GM20431 (cell line): Measurements from ENCODE around the gene EMID1.

ENCODE experiments used
- in situ Hi-C: fragments of 300-500 bp; cut with MseI, MboI; formaldehyde crosslinking; loops from one replicate; pipeline ENCODE4 v1.15.0; 2020; ENCODE audit warnings: low sequenced_read_pairs; ENCODE audit not compliant: unreplicated experiment

EMID1 gene

DNA sequence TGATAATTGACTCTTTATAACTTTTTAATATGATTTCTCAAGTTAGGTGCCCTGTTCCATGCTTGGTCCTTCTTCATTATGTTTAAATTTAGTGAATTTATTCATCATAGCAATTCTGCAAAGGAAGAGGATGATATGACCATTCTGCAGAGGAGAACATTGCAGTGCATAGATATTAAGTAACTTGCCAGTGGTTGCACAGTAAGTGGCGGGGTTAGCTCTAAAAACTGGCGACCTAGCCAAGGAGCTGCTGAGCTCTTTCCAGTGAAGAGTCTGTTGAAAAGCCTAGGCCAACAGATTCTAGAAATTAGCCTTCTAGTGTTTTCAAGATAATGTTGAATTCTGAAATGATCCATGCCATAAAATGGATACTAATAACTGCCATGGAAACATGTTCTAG, 66.9 kb downstream of the EMID1 start:
- in situ Hi-C loops = no loop called here

DNA sequence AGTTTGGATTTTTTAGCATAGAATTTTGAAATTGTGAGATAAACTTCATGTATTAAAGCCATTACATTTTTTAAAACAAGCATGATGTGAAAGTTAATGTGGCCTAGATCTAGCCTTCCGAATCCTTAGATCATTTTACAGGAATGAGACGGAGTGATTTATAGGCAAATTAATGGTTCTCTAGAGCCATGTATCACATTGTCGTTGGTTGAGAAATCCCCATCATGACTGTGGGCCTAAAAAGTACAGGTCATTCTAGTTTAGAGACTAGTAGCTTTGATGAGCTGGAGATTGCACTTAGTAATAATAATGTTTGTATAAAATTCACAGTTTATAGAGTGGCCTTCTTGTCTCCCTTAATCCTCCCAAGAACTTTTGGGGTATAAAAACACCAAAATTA, 69.5 kb downstream of the EMID1 start:
- in situ Hi-C loops = no loop called here

DNA sequence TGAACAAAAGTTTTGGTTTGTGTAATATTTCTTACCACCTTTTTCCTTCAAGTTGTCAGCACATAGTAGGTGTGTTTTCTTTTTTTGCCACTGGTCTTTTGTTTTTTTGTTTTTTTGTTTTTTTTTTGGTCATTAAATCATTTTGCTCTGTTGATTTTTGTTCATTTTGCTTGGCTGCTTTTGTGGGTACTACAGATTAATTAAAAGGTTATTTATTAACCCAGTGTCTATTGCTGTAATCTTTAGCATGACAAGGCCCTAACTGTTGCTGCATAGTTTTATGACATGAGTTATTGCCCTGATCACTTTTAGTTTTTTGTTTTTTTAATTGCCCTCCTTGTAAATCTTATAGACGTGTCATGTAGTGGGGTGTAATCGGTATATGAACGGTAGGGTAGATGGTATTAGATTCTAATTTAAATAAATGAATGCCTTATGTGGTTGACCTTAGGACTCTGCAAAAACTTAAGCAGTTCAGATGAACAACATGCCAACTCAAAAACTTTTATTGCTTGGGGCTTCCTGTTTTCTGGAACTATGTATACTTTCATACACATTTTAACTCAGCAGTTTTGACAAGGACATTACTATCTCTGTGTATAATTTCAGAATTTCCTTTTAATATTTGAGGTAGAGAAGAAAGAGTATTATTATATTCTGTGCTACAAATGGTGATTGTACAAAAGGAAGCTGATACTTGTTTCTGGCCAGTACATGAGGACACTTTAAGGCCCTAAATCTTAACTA, 70.3 kb downstream of the EMID1 start:
- in situ Hi-C loops = no loop called here

DNA sequence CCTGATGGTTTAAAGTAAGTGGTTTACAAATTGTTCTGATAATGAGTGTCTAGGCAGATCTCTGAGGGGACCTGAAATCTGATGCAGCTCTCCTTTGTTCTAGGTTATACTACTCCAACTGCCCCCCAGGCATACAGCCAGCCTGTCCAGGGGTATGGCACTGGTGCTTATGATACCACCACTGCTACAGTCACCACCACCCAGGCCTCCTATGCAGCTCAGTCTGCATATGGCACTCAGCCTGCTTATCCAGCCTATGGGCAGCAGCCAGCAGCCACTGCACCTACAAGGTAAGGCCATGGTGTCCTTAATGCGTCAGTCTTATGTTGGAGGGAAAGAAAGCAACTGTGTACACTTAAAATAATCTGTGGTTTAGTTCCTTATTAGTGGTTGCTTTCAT, 72.2 kb downstream of the EMID1 start:
- in situ Hi-C loops = no loop called here

DNA sequence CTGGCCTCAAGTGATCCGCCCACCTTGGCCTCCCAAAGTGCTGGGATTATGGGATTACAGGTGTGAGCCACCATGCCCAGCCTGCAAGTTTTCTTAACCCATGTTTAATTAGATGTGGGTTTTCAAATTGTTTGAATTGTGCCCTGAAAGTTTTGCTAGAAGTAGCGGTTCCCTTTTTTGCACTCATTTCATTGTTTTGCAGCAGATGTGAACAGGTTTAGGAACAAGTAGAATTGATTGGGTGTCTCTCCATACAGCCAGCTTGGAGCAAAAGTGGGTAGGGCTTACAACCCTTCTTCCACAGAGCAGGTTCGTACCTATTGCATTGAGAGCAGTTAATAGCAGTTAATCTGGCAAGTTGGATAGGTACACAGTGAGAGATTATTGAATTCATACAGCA, 78.5 kb downstream of the EMID1 start:
- in situ Hi-C loops = no loop called here

DNA sequence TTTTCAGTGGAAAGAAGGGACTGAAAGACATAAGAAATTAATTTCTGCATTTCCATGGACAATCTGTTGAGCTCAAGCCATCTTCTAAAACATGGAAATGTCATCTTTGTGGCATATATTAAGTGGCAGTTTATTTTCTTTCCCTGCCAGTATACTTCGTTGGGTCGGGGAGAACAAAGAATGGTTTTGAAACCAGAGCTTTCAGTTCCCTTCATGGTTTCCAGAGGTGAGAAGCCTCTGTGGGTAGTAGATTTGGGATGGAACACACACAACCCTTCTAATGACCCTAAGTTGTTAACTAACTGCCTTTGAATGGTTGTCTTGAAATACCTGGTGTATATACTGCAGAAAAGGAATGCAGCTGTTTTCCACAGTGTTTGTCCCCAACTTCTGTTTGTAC, 83.1 kb downstream of the EMID1 start:
- in situ Hi-C loops = no loop called here

DNA sequence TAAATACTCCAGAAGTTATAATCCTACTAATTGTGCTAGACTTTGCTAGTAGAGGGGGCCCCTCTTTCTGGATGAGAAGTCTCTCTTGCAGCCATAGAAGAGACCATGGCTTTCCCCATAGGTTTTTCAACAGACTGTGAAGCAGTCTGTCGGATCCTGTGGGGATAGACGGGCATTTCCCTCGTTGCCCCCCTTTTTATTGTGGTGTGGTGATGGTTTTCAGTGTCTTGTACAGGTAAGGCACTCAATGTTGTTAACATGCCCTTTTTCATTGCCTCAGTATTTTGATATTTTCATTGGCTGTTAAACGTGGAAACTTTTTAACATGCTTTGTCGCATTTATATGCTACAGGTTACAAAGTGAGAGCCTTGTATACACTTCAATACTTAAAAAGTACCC, 84.4 kb downstream of the EMID1 start:
- in situ Hi-C loops = no loop called here

DNA sequence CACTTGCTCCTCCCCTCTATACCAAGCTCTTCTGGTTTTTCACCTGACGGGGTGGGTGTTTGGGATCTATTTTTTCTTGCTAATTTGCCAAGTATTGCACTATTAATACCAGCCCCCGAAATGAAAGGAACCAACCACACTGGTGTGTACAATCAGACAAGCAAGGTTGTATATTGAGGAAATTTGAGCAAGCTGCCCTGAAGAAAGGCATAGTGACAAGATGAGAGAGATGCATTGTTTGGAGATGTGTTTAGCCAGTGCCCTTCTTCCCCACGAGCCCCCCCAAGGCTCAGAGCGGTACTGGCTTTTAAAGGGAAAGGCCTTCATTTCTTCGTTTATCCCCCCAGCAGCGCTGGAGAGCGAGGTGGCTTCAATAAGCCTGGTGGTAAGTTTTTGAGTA, 85.5 kb downstream of the EMID1 start:
- in situ Hi-C loops = no loop called here

DNA sequence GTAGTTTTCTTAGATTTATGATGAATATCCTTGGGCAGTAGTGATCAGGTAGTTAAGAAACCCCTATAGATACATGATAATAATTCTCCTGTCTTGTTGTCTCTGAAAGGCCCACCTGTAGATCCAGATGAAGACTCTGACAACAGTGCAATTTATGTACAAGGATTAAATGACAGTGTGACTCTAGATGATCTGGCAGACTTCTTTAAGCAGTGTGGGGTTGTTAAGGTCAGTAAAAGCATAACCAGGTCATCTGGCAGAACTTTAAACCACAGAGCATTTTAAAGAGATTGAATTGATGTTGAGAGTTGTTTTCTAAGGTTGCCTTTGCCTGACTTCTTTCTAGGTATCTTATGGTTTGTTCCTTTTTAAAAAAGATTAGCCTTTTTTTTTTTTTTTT, 86.7 kb downstream of the EMID1 start:
- in situ Hi-C loops = no loop called here

DNA sequence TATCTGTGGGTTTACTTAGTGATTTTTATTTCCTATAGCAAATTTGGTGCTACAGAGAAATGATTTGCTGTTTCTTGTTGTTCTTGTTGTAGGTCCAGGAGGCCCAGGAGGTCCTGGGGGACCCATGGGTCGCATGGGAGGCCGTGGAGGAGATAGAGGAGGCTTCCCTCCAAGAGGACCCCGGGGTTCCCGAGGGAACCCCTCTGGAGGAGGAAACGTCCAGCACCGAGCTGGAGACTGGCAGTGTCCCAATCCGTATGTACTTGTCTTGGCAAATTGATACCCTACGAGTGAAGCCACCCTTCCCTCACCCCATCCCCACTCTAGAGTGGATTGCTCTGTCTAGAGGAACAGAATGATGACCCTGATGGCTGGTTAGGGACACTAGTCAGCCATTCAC, 92.9 kb downstream of the EMID1 start:
- in situ Hi-C loops = no loop called here

DNA sequence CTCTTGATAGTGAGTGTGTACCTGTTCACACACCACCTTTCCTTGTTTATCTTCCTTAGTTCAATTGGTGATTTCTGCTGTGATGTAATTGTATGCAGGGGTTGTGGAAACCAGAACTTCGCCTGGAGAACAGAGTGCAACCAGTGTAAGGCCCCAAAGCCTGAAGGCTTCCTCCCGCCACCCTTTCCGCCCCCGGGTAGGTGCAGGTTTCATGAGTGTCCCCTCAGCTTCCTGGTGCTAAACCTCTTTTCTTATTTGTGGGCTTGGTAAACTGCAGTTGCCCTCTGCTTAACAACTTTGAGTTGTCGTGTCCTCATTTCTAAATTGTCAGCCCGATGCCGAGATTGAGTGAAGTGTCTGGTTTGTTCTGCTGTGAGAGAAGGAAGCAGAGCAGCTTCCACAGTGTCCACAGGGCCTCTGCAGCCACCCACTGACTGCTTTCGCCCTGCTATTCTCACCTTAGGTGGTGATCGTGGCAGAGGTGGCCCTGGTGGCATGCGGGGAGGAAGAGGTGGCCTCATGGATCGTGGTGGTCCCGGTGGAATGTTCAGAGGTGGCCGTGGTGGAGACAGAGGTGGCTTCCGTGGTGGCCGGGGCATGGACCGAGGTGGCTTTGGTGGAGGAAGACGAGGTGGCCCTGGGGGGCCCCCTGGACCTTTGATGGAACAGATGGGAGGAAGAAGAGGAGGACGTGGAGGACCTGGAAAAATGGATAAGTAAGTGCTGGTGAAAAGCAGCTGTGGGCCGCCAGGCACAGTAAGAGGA, 93.6 kb downstream of the EMID1 start:
- in situ Hi-C loops = no loop called here

DNA sequence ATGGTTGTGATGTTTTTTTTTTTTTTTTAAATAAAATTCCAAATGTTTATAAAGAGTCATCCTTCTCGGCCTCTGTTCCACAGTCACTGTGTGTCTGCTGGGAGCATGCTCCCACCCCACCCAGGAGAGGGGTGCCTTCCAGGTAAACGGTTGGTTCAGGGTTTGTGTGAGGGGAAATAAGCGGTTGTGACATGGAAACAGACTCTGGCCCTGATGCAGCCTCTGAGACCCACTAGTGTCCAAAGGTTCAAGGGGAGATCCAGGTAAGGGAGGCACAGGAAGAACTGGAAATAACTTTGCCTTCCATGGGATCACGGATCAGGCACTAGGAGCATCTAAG, 94.7 kb downstream of the EMID1 start:
- in situ Hi-C loops = no loop called here

DNA sequence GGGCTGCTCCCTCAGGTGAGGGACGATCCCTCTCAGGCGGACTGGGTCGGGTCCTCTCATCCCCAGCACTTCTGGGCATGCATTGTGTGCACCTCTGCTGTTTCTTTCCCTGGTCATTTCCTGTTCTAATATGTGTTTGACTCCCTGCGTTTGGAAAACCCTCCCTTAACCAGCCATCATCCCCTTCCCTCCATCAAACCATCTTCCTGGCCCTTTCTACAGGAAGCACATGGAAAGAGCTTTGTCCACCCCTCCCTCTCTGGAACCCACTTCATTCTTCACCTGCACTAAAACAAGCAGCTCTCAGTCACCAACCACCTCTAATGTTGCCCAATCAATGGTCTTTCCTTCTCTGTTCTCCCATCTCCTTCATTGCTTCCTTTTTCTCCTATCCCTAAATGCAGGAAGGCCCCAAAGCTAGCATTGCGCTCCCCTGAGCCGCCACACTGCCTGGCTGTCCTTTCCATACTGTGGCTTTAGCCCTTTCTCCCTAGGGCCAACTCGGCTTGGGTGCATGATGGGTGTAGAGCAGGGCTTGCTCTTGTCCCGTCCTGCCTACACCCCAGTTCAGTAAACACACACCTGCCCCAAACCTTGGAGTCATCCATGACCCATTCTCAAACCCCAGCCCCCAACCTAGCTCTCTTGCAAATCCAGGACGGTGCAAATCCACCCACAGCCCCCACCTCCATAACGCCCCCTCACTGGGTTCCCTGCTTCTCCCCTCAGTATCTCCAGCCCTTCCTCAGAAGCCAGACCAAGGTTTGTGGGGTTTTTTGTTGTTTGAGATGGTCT, 95.3 kb downstream of the EMID1 start:
- in situ Hi-C loops = no loop called here

DNA sequence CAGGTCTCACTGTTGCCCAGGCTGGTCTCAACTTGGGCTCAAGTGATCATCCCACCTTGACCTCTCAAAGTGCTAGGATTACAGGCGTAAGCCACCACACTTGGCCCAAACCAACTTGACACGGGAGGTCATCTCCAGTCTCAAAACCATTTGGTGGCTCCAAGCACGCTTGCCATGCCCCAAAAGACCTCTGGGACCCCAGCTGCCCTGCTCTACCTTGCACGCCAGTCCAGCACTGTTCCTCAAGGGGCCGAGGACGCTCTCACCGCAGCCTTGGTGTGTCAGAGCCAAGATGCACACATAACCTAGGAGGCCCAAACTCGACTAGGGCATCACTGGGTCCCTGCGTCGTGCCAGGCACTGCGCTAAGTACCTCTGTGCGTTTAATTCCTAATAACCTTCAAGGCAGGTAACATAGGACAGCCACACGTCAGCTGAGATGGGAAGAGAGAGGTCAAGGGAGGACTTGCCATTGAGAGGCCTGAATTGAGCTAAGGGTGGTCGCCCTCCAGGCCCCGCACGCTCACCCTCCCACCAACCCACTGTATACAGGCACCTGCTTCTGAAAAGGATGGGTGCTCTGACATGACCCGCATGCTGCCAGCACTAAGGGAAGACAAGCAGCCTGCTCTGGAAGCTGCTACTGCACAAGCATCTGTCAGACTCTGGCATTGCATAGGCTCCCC, 96.2 kb downstream of the EMID1 start:
- in situ Hi-C loops = no loop called here

DNA sequence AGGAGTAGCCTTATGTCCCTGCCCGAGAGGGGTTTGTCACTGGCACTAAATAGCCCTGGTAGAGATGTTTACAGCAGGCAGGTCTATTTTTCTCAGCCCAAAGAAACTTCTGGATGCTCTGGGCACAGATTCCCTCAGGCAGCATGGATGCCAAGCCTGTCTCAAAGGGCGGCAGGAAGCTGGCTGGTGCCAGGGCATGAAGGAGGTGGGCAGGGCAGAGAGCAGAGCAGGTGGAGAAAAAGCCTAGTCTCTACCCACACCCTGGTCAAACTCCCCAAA, 96.6 kb downstream of the EMID1 start:
- in situ Hi-C loops = no loop called here

DNA sequence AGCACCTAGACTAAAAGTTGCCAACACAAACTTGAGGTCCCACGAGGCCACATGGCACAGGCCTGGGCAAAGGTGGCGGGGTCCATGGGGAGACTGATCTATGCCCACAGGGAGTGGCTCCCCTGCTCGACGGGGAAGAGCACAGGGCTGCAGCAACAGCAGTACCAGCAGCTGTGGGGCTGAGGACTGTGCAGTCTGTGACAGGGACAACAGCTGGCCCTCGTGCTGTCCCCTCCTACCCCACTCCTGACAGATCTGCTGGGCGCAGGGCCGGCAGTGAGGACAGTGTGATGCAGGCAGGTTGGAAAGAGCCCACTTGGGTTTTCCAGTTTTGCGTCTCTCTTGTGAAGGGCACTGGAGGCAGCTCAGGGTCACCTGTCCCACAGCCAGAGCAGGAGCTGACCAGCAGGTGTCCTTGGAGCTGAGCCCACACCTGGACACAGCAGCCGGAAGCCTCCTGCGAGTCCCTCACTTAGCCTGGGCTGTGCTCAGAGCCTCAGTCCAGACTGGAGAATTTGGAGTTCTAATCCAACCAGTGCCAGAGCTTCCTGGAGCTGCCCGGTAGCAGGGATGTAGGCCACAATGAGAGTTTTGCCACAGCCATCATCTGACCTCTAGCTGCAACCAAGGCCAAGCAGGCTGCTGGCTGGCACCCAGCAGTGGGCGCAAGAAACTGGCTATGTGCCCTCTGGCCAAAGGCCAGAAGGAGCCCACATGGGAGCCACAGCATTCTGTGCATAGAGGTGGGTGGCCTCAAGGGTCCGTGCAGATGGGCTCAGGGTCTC, 97.2 kb downstream of the EMID1 start:
- in situ Hi-C loops = no loop called here

DNA sequence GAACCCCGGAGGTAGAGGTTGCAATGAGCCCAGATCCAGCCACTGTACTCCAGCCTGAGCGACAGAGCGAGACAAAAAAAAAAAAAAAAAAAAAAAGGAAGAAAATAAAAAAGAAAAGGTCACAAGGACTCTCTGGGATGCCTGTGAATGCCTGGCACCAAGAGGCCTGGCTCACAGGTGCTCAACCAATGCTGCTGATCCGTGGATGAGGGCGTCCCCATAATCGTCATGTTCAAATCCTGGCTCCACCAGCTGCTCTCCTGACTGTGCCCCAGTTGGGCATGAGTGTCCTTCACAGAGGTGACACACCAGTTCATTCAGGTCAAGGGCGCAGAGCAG, 100.1 kb downstream of the EMID1 start:
- in situ Hi-C loops = no loop called here

DNA sequence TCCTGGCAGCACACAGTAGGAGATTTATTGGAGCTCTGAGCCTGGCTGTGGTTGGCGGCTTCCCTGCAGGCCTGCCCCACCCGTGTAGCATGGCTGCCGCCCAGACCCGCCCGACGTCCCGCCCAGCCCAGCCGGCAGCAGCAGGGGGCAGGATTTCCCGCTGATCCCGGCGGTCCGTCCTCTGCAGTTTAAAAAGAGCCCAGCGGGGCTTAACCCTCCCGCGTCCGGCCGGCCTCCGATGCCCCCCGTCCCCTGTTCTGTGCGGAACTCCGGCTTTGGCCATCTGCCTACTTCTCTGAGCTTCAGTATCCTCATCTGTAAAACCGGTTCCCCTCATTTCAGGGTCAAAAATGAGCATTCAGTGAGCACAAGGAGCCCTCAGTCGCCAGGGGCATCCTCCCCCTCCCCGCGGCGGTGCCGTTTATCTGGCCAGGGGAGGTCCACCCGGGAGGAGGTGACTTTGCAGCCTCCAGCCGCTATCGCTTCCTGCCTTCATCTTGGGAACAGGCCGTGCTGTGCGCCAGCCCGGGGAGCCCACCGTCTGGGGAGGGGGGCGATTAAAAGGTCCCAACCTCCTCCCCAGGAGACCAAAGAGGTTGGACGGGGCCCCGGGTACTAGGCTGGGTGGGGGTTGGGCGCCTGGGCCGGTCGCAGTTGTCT, 100.6 kb downstream of the EMID1 start, which contains the start of gene GAS2L1:
GAS2L1 (plus strand) TSS at position 476 of the 660 bp plus-strand sequence. CDS start 1,456 bp downstream, outside the sequence.
- in situ Hi-C loops = no loop called here

DNA sequence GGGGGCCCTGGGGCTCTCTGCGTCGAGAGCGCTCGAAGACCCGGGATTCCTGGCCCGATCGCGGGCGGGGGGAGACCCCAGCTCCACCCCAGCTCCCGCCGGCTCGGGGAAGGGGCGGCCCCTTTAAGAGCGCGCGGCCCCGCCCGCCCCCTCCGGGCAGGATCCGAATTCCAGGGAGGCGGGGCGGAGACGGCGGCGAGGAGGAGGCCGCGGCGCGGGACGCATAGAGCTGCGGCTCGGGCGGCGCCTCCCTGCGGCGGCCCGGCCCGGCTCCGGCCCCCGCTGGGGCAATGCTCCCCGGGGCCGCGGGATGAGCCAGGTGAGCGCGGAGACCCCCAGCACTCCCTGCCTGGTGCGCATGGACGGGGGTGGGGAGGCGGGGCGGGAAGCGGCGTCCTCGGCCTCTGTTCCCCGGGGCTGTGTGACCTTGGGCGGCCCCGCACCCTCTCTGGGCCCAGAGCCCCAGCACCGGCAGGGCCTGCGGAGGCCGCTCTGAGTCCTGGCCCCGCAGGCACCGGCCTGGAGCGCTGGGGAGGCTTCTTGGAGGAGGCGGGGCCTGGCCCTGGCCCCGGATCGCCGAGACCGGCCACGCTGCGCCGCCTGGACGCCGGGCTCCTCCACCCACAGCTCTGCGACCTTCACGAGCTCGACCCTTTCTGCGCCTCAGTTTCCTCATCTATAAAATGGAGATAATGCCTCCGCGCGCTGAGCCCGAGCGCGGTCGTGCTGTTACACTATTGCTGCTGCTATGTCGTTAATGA, 101.3 kb downstream of the EMID1 start:
- in situ Hi-C loops = no loop called here
